HFF-Myc (cell line): Measurements from ENCODE around the gene FKBP1A.

ENCODE experiments used
- DNase-seq: peaks from one replicate; pipeline ENCODE4 v3.0.0-alpha.2; 2011; ENCODE audit warnings: low read depth; ENCODE audit errors: extremely low read depth
- H3K4me3 ChIP-seq: replicated peaks from 2 replicates; pipeline ENCODE4 v1.5.1; 2011; ENCODE audit warnings: low read depth, mild to moderate bottlenecking, control low read depth, low read length
- CTCF ChIP-seq: IDR thresholded peaks from 2 replicates; pipeline ENCODE4 v1.5.1; 2012; ENCODE audit warnings: mild to moderate bottlenecking, low read depth, low read length, control low read depth; ENCODE audit errors: missing control alignments

Gene FKBP1A

GRCh38 chr20:1327827-1328679, 64.8 kb downstream of the FKBP1A start:
- H3K4me3 ChIP-seq: no peak overlapping the region

GRCh38 chr20:1327241-1327653, 65.6 kb downstream of the FKBP1A start:
- no peak for TF ChIP-seq CTCF
- H3K4me3 ChIP-seq: peak overlapping the region; percentile 92
- DNase-seq: no peak

More at GRCh38 chr20:1327827-1328679, 64.8 kb downstream of the FKBP1A start:
- no peak for DNase-seq
- TF ChIP-seq CTCF: no peak

GRCh38 chr20:1326031-1326930, 66.6 kb downstream of the FKBP1A start:
- DNase-seq: no peak
- no peak for TF ChIP-seq CTCF
- H3K4me3 ChIP-seq: peak overlapping the region; percentile 92

- peak overlapping the region; percentile 92 for H3K4me3 ChIP-seq
These were observed 67.5 kb downstream of the FKBP1A start for GRCh38 chr20:1325173-1326030.

GRCh38 chr20:1324598-1325172, 68.2 kb downstream of the FKBP1A start:
- TF ChIP-seq CTCF: no peak
- H3K4me3 ChIP-seq: peak overlapping the region; percentile 92
- no peak for DNase-seq

More at GRCh38 chr20:1325173-1326030, 67.5 kb downstream of the FKBP1A start:
- TF ChIP-seq CTCF: no peak
- peak; percentile 86 for DNase-seq
